ENCODE results near the gene WDR59.

Gene WDR59

GRCh38 chr16:74899816-74900215, 85.1 kb downstream of the WDR59 start:
- Histone ChIP-seq H3K27ac (no peak overlapping the region), H3K9ac (ENCODE audit: insufficient read length) (no peak overlapping the region), H3K36me3 (ENCODE audit: insufficient read depth, low read length) (no peaks in the 10 kb centered on the region; the same call in 1 of the 2 replicates), H3K9me3 (ENCODE audit: low read depth, low read length) (no peaks in the 10 kb centered on the region), H3K4me3 (no peak overlapping the region)
- TF ChIP-seq EZH2 (IDR thresholded peaks at IDR 0.05) (no peak), FOXP2 (optimal IDR thresholded peaks at IDR 0.05; ENCODE audit: control extremely low read depth, extremely low read length, insufficient read depth) (no peak), POLR2AphosphoS5 (IDR thresholded peaks at IDR 0.05; ENCODE audit: borderline replicate concordance, low read depth, low read length) (no peak)
- no peak for DNase-seq (ENCODE audit: low read depth, low spot score)

- H3K9ac ChIP-seq (ENCODE audit: insufficient read length), result no peak overlapping the region
- H3K4me3 ChIP-seq, result no peak overlapping the region
- H3K27ac ChIP-seq, result no peak overlapping the region
- no peak for DNase-seq (ENCODE audit: low read depth, low spot score)
- no peak for TF ChIP-seq POLR2AphosphoS5 (IDR thresholded peaks at IDR 0.05; ENCODE audit: borderline replicate concordance, low read depth, low read length)
- TF ChIP-seq FOXP2 (optimal IDR thresholded peaks at IDR 0.05; ENCODE audit: control extremely low read depth, extremely low read length, insufficient read depth), result no peak
- TF ChIP-seq EZH2 (IDR thresholded peaks at IDR 0.05), result no peak
- H3K9me3 ChIP-seq (ENCODE audit: low read depth, low read length), result no peaks in the 10 kb centered on the region
- no peaks in the 10 kb centered on the region; the same call in 1 of the 2 replicates for H3K36me3 ChIP-seq (ENCODE audit: insufficient read depth, low read length)
Observed at GRCh38 chr16:74898659-74899058, 86.3 kb downstream of the WDR59 start.

GRCh38 chr16:74896389-74897370, 88.2 kb downstream of the WDR59 start:
- Histone ChIP-seq H3K9me3 (ENCODE audit: low read depth, low read length) (no peaks in the 10 kb centered on the region), H3K9ac (ENCODE audit: insufficient read length) (no peak overlapping the region), H3K4me3 (no peak overlapping the region), H3K36me3 (ENCODE audit: insufficient read depth, low read length) (no peaks in the 10 kb centered on the region; the same call in 1 of the 2 replicates), H3K27ac (no peak overlapping the region)
- no peak for DNase-seq (ENCODE audit: low read depth, low spot score)
- TF ChIP-seq POLR2AphosphoS5 (IDR thresholded peaks at IDR 0.05; ENCODE audit: borderline replicate concordance, low read depth, low read length) (no peak), FOXP2 (optimal IDR thresholded peaks at IDR 0.05; ENCODE audit: control extremely low read depth, extremely low read length, insufficient read depth) (no peak), EZH2 (IDR thresholded peaks at IDR 0.05) (no peak)

- no peak for TF ChIP-seq FOXP2 (optimal IDR thresholded peaks at IDR 0.05; ENCODE audit: control extremely low read depth, extremely low read length, insufficient read depth)
- TF ChIP-seq POLR2AphosphoS5 (IDR thresholded peaks at IDR 0.05; ENCODE audit: borderline replicate concordance, low read depth, low read length), result no peak
- TF ChIP-seq EZH2 (IDR thresholded peaks at IDR 0.05), result no peak
- DNase-seq (ENCODE audit: low read depth, low spot score), result no peak
- no peak overlapping the region for H3K9ac ChIP-seq (ENCODE audit: insufficient read length)
- no peak overlapping the region for H3K4me3 ChIP-seq
- no peaks in the 10 kb centered on the region; the same call in 1 of the 2 replicates for H3K36me3 ChIP-seq (ENCODE audit: insufficient read depth, low read length)
- H3K27ac ChIP-seq, result no peak overlapping the region
- H3K9me3 ChIP-seq (ENCODE audit: low read depth, low read length), result no peaks in the 10 kb centered on the region
Observed at GRCh38 chr16:74893541-74893940, 91.4 kb downstream of the WDR59 start.

GRCh38 chr16:74892574-74893461, 92.1 kb downstream of the WDR59 start:
- no peak for DNase-seq (ENCODE audit: low read depth, low spot score)
- no peak overlapping the region for H3K27ac ChIP-seq
- no peak overlapping the region for H3K4me3 ChIP-seq
- no peak overlapping the region for H3K9ac ChIP-seq (ENCODE audit: insufficient read length)
- TF ChIP-seq EZH2 (IDR thresholded peaks at IDR 0.05), result no peak
- no peak for TF ChIP-seq FOXP2 (optimal IDR thresholded peaks at IDR 0.05; ENCODE audit: control extremely low read depth, extremely low read length, insufficient read depth)
- no peak for TF ChIP-seq POLR2AphosphoS5 (IDR thresholded peaks at IDR 0.05; ENCODE audit: borderline replicate concordance, low read depth, low read length)
- no peaks in the 10 kb centered on the region; the same call in 1 of the 2 replicates for H3K36me3 ChIP-seq (ENCODE audit: insufficient read depth, low read length)
- no peaks in the 10 kb centered on the region for H3K9me3 ChIP-seq (ENCODE audit: low read depth, low read length)

- Histone ChIP-seq H3K27ac (no peak overlapping the region), H3K36me3 (ENCODE audit: insufficient read depth, low read length) (no peaks in the 10 kb centered on the region; the same call in 1 of the 2 replicates)
Observed at GRCh38 chr16:74888888-74889287, 96.0 kb downstream of the WDR59 start.

GRCh38 chr16:74888232-74888862, 96.6 kb downstream of the WDR59 start:
- H3K4me3 ChIP-seq, result no peak overlapping the region
- no peak for TF ChIP-seq EZH2 (IDR thresholded peaks at IDR 0.05)
- TF ChIP-seq FOXP2 (optimal IDR thresholded peaks at IDR 0.05; ENCODE audit: control extremely low read depth, extremely low read length, insufficient read depth), result no peak
- no peak for TF ChIP-seq POLR2AphosphoS5 (IDR thresholded peaks at IDR 0.05; ENCODE audit: borderline replicate concordance, low read depth, low read length)
- H3K36me3 ChIP-seq (ENCODE audit: insufficient read depth, low read length), result no peaks in the 10 kb centered on the region; the same call in 1 of the 2 replicates
- no peak for DNase-seq (ENCODE audit: low read depth, low spot score)
- H3K27ac ChIP-seq, result no peak overlapping the region
- H3K9me3 ChIP-seq (ENCODE audit: low read depth, low read length), result no peaks in the 10 kb centered on the region
- no peak overlapping the region for H3K9ac ChIP-seq (ENCODE audit: insufficient read length)

More at GRCh38 chr16:74888888-74889287, 96.0 kb downstream of the WDR59 start:
- TF ChIP-seq POLR2AphosphoS5 (IDR thresholded peaks at IDR 0.05; ENCODE audit: borderline replicate concordance, low read depth, low read length), result no peak
- H3K9me3 ChIP-seq (ENCODE audit: low read depth, low read length), result no peaks in the 10 kb centered on the region
- H3K9ac ChIP-seq (ENCODE audit: insufficient read length), result no peak overlapping the region
- H3K4me3 ChIP-seq, result no peak overlapping the region
- DNase-seq (ENCODE audit: low read depth, low spot score), result no peak

Data from SK-N-MC (cell line).